HepG2 (cell line): Measurements from ENCODE around the gene PACS1. TPM values are rescaled to one million over a fixed set of nuclear protein-coding genes. Genes with fewer than 3 reads are reported as not detected.

Source experiments
- GATAD2A ChIP-seq: IDR thresholded peaks from 2 replicates; pipeline ENCODE4 v1.6.1; 2016
- KAT7 ChIP-seq: IDR thresholded peaks from 2 replicates; pipeline ENCODE4 v1.6.1; 2018; ENCODE audit warnings: borderline replicate concordance, missing compliant biosample characterization
- KDM5A ChIP-seq: fragments of 200-600 bp; sonication (generic); IDR thresholded peaks from 2 replicates; pipeline ENCODE4 v1.7.0; 2018; ENCODE audit warnings: antibody characterized with exemption, mild to moderate bottlenecking, low read length, borderline replicate concordance
- NKX3-1 ChIP-seq: sonication (generic); formaldehyde crosslinking; IDR thresholded peaks from 2 replicates; pipeline ENCODE4 v1.5.0; 2020; ENCODE audit warnings: missing genetic modification reagents
- RAD21 ChIP-seq: fragments of 450-650 bp; formaldehyde crosslinking; IDR thresholded peaks from 2 replicates; pipeline ENCODE4 v1.5.0; 2020; ENCODE audit warnings: mild to moderate bottlenecking
- SP1 ChIP-seq, 2 experiments: fragments of 450-650 bp in 1 of 2; sonication (generic) in 1 of 2; formaldehyde crosslinking in 1 of 2; IDR thresholded peaks; 2 replicates each; pipeline versions ENCODE4 v1.4.0 to v1.6.1; 2016 to 2020; ENCODE audit warnings: missing genetic modification reagents in 1 of 2
- TCF7 ChIP-seq: sonication (generic); IDR thresholded peaks from 2 replicates; pipeline ENCODE4 v1.6.1; 2016; ENCODE audit warnings: antibody characterized with exemption, low read depth
- YEATS2 ChIP-seq: sonication (generic); formaldehyde crosslinking; IDR thresholded peaks from 2 replicates; pipeline ENCODE4 v1.4.0; 2020; ENCODE audit warnings: missing genetic modification reagents, borderline replicate concordance
- ZMAT3 ChIP-seq: sonication (generic); formaldehyde crosslinking; conservative IDR thresholded peaks from 2 replicates; pipeline ENCODE4 v1.7.0; 2021; ENCODE audit warnings: missing genetic modification reagents
- ZNF235 ChIP-seq: sonication (generic); formaldehyde crosslinking; IDR thresholded peaks from 2 replicates; pipeline ENCODE4 v1.8.1; 2023; ENCODE audit warnings: mild to moderate bottlenecking, missing genetic modification reagents, borderline replicate concordance
- ZNF33B ChIP-seq: sonication (generic); formaldehyde crosslinking; IDR thresholded peaks from 2 replicates; pipeline ENCODE4 v1.5.1; 2020; ENCODE audit warnings: mild to moderate bottlenecking, missing genetic modification reagents
- ZNF501 ChIP-seq: sonication (generic); formaldehyde crosslinking; IDR thresholded peaks from 2 replicates; pipeline ENCODE4 v1.5.1; 2020; ENCODE audit warnings: mild to moderate bottlenecking, moderate library complexity, missing genetic modification reagents
- ZNF577 ChIP-seq: sonication (generic); formaldehyde crosslinking; IDR thresholded peaks from 2 replicates; pipeline ENCODE4 v1.4.0; 2020; ENCODE audit warnings: mild to moderate bottlenecking, low read depth, missing genetic modification reagents, borderline replicate concordance
- ZNF672 ChIP-seq: sonication (generic); formaldehyde crosslinking; IDR thresholded peaks from 2 replicates; pipeline ENCODE4 v1.8.1; 2022; ENCODE audit warnings: missing genetic modification reagents
- ZNF816 ChIP-seq: sonication (generic); formaldehyde crosslinking; IDR thresholded peaks from 2 replicates; pipeline ENCODE4 v1.8.0; 2022; ENCODE audit warnings: missing genetic modification reagents, mild to moderate bottlenecking, borderline replicate concordance
- ZSCAN30 ChIP-seq: sonication (generic); formaldehyde crosslinking; IDR thresholded peaks from 2 replicates; pipeline ENCODE4 v1.5.0; 2020; ENCODE audit warnings: mild to moderate bottlenecking, missing genetic modification reagents
- polyA plus RNA-seq, 8 experiments: library from polyadenylated mRNA; depleted of rRNA in 3 of 8; stranded (reverse) in 7 of 8; unstranded in 1 of 8; fragments of >200 nt; fragmentation: Illumina TruSeq in 4 of 8; extraction: Trizol in 4 of 8; gene quantifications; 2 replicates each; pipeline versions ENCODE4 v1.2.1 to v1.2.3, GENCODE V29; 2011 to 2016; ENCODE audit warnings: low read depth in 4 of 8, missing spikeins in 1 of 8, mixed read lengths in 1 of 8; ENCODE audit not compliant: insufficient read depth in 1 of 8
- total RNA-seq, 5 experiments: library from RNA; depleted of rRNA; stranded (reverse); fragments of >200 nt; fragmentation: Illumina TruSeq; extraction: Trizol; gene quantifications; 2 replicates each; pipeline ENCODE4 v1.2.3, GENCODE V29; 2016; ENCODE audit warnings: low read depth in 1 of 5
- TF ChIP-seq, protein P1 (sequence below): sonication (generic); formaldehyde crosslinking; IDR thresholded peaks from 2 replicates; pipeline ENCODE4 v1.8.1; 2023; ENCODE audit warnings: mild to moderate bottlenecking, missing genetic modification reagents
- TF ChIP-seq, protein P2 (sequence below): sonication (generic); formaldehyde crosslinking; IDR thresholded peaks from 2 replicates; pipeline ENCODE4 v1.5.0; 2020; ENCODE audit warnings: missing genetic modification reagents, mild to moderate bottlenecking, borderline replicate concordance
- TF ChIP-seq, protein P3 (sequence below): IDR thresholded peaks from 2 replicates; pipeline ENCODE4 v1.6.1; 2016; ENCODE audit warnings: missing compliant biosample characterization, missing genetic modification reagents, borderline replicate concordance
- TF ChIP-seq, protein P4 (sequence below): sonication (generic); formaldehyde crosslinking; IDR thresholded peaks from 2 replicates; pipeline ENCODE4 v1.4.0; 2020; ENCODE audit warnings: missing genetic modification reagents
- TF ChIP-seq, protein P5 (sequence below): sonication (generic); formaldehyde crosslinking; IDR thresholded peaks from 2 replicates; pipeline ENCODE4 v1.4.0; 2020; ENCODE audit warnings: mild to moderate bottlenecking, missing genetic modification reagents, borderline replicate concordance

Gene PACS1
- total and polyA plus RNA-seq, 2 of the 13 experiments (the other 11 are each of a cell fraction or from before 2014, with no cell fraction given), result 7.6 to 8.6 TPM

DNA sequence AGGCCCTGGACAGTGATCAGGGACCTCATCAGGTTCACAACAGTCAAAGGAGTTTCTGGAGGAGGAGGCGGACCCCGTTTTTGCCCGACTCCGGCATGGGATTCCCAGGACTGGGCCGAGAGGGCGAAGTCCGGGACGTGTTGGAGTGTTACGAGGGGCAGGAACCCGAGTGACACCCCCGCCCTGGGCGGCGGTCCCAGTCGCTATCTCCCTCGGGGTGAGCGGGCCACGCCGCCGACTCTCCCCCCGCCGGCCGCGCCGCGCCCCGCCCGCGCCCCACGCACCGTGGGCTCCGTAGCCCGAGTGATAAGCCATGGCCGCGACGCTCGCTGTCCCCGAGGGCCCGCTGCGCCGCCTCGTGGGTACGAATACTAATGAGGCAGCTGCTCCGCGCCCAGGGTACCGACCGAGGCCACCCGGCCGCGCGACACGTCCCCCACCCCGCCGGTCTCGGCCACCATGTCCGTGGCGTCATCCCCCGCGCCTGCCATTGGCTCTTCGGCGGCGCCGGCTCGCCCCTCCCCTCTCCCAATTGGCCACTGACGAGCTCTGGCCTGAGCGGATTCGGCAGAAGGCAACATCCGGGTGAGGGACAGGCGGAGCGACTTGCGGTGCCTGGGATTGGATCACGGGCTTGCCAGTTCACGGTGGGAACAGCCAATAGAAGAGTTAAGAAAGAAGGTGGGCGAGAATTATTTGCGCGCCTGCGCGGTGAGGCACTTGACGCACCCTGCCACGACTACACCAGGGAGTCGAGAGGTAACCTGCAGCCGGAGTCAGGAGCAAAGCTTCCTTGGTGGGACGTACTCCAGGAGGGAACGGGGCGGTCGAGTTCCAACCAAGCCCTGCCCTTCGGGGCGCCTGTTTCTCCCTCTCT, 218.8 kb downstream of the PACS1 start, which contains the start of gene YIF1A (continued):
- TF ChIP-seq, protein P1, sequence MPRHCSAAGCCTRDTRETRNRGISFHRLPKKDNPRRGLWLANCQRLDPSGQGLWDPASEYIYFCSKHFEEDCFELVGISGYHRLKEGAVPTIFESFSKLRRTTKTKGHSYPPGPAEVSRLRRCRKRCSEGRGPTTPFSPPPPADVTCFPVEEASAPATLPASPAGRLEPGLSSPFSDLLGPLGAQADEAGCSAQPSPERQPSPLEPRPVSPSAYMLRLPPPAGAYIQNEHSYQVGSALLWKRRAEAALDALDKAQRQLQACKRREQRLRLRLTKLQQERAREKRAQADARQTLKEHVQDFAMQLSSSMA (CRISPR knock-in tag), result no peak; the same call in 1 of the 2 replicates
- TF ChIP-seq ZSCAN30 (CRISPR knock-in tag) (no peak), ZNF33B (no peak), SP1 (IDR thresholded peaks at IDR 0.05) (no peak), SP1 (CRISPR knock-in tag; IDR thresholded peaks at IDR 0.05) (peak; percentile 79), ZNF235 (CRISPR knock-in tag) (no peak), ZNF672 (CRISPR knock-in tag) (no peak), KDM5A (peak; percentile 37; the same call in 1 of the 2 replicates), ZNF577 (no peak), NKX3-1 (CRISPR knock-in tag) (peak; percentile 13; the same call in 1 of the 2 replicates), KAT7 (peak; percentile 9; the same call in 1 of the 2 replicates), ZNF816 (no peak), TCF7 (no peak), ZNF501 (CRISPR knock-in tag) (peak; percentile 2; the same call in 1 of the 2 replicates), ZMAT3 (no peak; the same call in 1 of the 2 replicates), RAD21 (peak; percentile 63; the same call in 1 of the 2 replicates), GATAD2A (CRISPR knock-in tag) (no peak; the same call in 1 of the 2 replicates), YEATS2 (CRISPR knock-in tag) (peak; percentile 76; the same call in 1 of the 2 replicates)
- TF ChIP-seq, protein P2, sequence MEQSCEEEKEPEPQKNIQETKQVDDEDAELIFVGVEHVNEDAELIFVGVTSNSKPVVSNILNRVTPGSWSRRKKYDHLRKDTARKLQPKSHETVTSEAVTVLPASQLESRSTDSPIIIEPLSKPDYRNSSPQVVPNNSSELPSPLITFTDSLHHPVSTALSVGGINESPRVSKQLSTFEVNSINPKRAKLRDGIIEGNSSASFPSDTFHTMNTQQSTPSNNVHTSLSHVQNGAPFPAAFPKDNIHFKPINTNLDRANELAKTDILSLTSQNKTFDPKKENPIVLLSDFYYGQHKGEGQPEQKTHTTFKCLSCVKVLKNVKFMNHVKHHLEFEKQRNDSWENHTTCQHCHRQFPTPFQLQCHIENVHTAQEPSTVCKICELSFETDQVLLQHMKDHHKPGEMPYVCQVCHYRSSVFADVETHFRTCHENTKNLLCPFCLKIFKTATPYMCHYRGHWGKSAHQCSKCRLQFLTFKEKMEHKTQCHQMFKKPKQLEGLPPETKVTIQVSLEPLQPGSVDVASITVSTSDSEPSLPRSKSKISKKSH (CRISPR knock-in tag), result no peak; the same call in 1 of the 2 replicates
- TF ChIP-seq, protein P3, sequence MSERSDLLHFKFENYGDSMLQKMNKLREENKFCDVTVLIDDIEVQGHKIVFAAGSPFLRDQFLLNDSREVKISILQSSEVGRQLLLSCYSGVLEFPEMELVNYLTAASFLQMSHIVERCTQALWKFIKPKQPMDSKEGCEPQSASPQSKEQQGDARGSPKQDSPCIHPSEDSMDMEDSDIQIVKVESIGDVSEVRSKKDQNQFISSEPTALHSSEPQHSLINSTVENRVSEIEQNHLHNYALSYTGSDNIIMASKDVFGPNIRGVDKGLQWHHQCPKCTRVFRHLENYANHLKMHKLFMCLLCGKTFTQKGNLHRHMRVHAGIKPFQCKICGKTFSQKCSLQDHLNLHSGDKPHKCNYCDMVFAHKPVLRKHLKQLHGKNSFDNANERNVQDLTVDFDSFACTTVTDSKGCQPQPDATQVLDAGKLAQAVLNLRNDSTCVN, result peak; percentile 7; the same call in 1 of the 2 replicates
- TF ChIP-seq, protein P4, sequence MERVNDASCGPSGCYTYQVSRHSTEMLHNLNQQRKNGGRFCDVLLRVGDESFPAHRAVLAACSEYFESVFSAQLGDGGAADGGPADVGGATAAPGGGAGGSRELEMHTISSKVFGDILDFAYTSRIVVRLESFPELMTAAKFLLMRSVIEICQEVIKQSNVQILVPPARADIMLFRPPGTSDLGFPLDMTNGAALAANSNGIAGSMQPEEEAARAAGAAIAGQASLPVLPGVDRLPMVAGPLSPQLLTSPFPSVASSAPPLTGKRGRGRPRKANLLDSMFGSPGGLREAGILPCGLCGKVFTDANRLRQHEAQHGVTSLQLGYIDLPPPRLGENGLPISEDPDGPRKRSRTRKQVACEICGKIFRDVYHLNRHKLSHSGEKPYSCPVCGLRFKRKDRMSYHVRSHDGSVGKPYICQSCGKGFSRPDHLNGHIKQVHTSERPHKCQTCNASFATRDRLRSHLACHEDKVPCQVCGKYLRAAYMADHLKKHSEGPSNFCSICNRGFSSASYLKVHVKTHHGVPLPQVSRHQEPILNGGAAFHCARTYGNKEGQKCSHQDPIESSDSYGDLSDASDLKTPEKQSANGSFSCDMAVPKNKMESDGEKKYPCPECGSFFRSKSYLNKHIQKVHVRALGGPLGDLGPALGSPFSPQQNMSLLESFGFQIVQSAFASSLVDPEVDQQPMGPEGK (CRISPR knock-in tag), result peak; percentile 72
- TF ChIP-seq, protein P5, sequence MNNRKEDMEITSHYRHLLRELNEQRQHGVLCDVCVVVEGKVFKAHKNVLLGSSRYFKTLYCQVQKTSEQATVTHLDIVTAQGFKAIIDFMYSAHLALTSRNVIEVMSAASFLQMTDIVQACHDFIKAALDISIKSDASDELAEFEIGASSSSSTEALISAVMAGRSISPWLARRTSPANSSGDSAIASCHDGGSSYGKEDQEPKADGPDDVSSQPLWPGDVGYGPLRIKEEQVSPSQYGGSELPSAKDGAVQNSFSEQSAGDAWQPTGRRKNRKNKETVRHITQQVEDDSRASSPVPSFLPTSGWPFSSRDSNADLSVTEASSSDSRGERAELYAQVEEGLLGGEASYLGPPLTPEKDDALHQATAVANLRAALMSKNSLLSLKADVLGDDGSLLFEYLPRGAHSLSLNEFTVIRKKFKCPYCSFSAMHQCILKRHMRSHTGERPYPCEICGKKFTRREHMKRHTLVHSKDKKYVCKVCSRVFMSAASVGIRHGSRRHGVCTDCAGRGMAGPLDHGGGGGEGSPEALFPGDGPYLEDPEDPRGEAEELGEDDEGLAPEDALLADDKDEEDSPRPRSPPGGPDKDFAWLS (CRISPR knock-in tag), result no peak
